HepG2 (cell line): ENCODE results near the gene LRSAM1. TPM values are rescaled to one million over a fixed set of nuclear protein-coding genes. Genes with fewer than 3 reads are reported as not detected.

Source experiments
- CBX5 ChIP-seq: sonication (generic); formaldehyde crosslinking; IDR thresholded peaks from 2 replicates; pipeline ENCODE4 v1.4.0; 2020; ENCODE audit warnings: missing genetic modification reagents, borderline replicate concordance
- HOXD1 ChIP-seq: sonication (generic); formaldehyde crosslinking; IDR thresholded peaks from 2 replicates; pipeline ENCODE4 v1.5.0; 2020; ENCODE audit warnings: missing genetic modification reagents
- JUNB ChIP-seq: sonication (generic); formaldehyde crosslinking; IDR thresholded peaks from 2 replicates; pipeline ENCODE4 v1.8.0; 2022; ENCODE audit warnings: missing genetic modification reagents, mild to moderate bottlenecking, borderline replicate concordance
- MEF2D ChIP-seq: sonication (generic); formaldehyde crosslinking; IDR thresholded peaks from 2 replicates; pipeline ENCODE4 v1.5.1; 2020; ENCODE audit warnings: mild to moderate bottlenecking, missing genetic modification reagents
- PAXIP1 ChIP-seq: sonication (generic); formaldehyde crosslinking; conservative IDR thresholded peaks from 2 replicates; pipeline ENCODE4 v1.4.0; 2020; ENCODE audit warnings: mild to moderate bottlenecking, missing genetic modification reagents, moderate library complexity
- RBAK ChIP-seq: sonication (generic); formaldehyde crosslinking; IDR thresholded peaks from 2 replicates; pipeline ENCODE4 v1.5.1; 2020; ENCODE audit warnings: mild to moderate bottlenecking, missing genetic modification reagents
- RFX3 ChIP-seq: IDR thresholded peaks from 2 replicates; pipeline ENCODE4 v1.6.1; 2016; ENCODE audit warnings: missing biosample characterization, missing genetic modification reagents
- USF2 ChIP-seq, 2 experiments: sonication (generic) in 1 of 2; formaldehyde crosslinking in 1 of 2; IDR thresholded peaks; 2 replicates each; pipeline versions ENCODE4 v1.5.1 to v1.6.1; 2011 to 2020; ENCODE audit warnings: borderline replicate concordance in 1 of 2, low read depth in 1 of 2, low read length in 1 of 2, mild to moderate bottlenecking in 1 of 2, missing genetic modification reagents in 1 of 2, moderate library complexity in 1 of 2
- WIZ ChIP-seq: sonication (generic); formaldehyde crosslinking; IDR thresholded peaks from 2 replicates; pipeline ENCODE4 v1.5.1; 2020; ENCODE audit warnings: mild to moderate bottlenecking, missing genetic modification reagents
- ZBTB26 ChIP-seq: IDR thresholded peaks from 2 replicates; pipeline ENCODE4 v1.6.1; 2016; ENCODE audit warnings: missing compliant biosample characterization, missing genetic modification reagents, borderline replicate concordance
- ZNF17 ChIP-seq: sonication (generic); formaldehyde crosslinking; IDR thresholded peaks from 2 replicates; pipeline ENCODE4 v1.5.0; 2020; ENCODE audit warnings: mild to moderate bottlenecking, missing genetic modification reagents
- ZNF235 ChIP-seq: sonication (generic); formaldehyde crosslinking; IDR thresholded peaks from 2 replicates; pipeline ENCODE4 v1.8.1; 2023; ENCODE audit warnings: mild to moderate bottlenecking, missing genetic modification reagents, borderline replicate concordance
- ZNF281 ChIP-seq: sonication (generic); formaldehyde crosslinking; IDR thresholded peaks from 2 replicates; pipeline ENCODE4 v1.4.0; 2020; ENCODE audit warnings: missing genetic modification reagents, borderline replicate concordance
- ZNF317 ChIP-seq: sonication (generic); formaldehyde crosslinking; IDR thresholded peaks from 2 replicates; pipeline ENCODE4 v1.5.0; 2020; ENCODE audit warnings: mild to moderate bottlenecking, missing genetic modification reagents
- ZNF44 ChIP-seq: sonication (generic); formaldehyde crosslinking; IDR thresholded peaks from 2 replicates; pipeline ENCODE4 v1.5.1; 2020; ENCODE audit warnings: mild to moderate bottlenecking, missing genetic modification reagents
- ZNF496 ChIP-seq: sonication (generic); formaldehyde crosslinking; IDR thresholded peaks from 2 replicates; pipeline ENCODE4 v1.8.1; 2023; ENCODE audit warnings: mild to moderate bottlenecking, moderate library complexity, missing genetic modification reagents; ENCODE audit not compliant: insufficient replicate concordance
- ZNF549 ChIP-seq: sonication (generic); formaldehyde crosslinking; IDR thresholded peaks from 2 replicates; pipeline ENCODE4 v1.5.0; 2020; ENCODE audit warnings: missing genetic modification reagents
- polyA plus RNA-seq, 8 experiments: library from polyadenylated mRNA; depleted of rRNA in 3 of 8; stranded (reverse) in 7 of 8; unstranded in 1 of 8; fragments of >200 nt; fragmentation: Illumina TruSeq in 4 of 8; extraction: Trizol in 4 of 8; gene quantifications; 2 replicates each; pipeline versions ENCODE4 v1.2.1 to v1.2.3, GENCODE V29; 2011 to 2016; ENCODE audit warnings: low read depth in 4 of 8, missing spikeins in 1 of 8, mixed read lengths in 1 of 8; ENCODE audit not compliant: insufficient read depth in 1 of 8
- total RNA-seq, 5 experiments: library from RNA; depleted of rRNA; stranded (reverse); fragments of >200 nt; fragmentation: Illumina TruSeq; extraction: Trizol; gene quantifications; 2 replicates each; pipeline ENCODE4 v1.2.3, GENCODE V29; 2016; ENCODE audit warnings: low read depth in 1 of 5

LRSAM1 gene
- total and polyA plus RNA-seq, 2 of the 13 experiments (the other 11 are each of a cell fraction or from before 2014, with no cell fraction given), result 8.7 to 10.2 TPM

- TF ChIP-seq USF2 (IDR thresholded peaks at IDR 0.05; ENCODE audit: low read depth, low read length) (no peak; the same call in 1 of the 2 replicates), USF2 (CRISPR knock-in tag; IDR thresholded peaks at IDR 0.05; ENCODE audit: borderline replicate concordance) (no peak), ZNF549 (no peak), HOXD1 (CRISPR knock-in tag) (peak; percentile 68; the same call in 1 of the 2 replicates), ZNF281 (peak; percentile 9; the same call in 1 of the 2 replicates), ZNF235 (CRISPR knock-in tag) (no peak), JUNB (CRISPR knock-in tag) (no peak), CBX5 (no peak), ZBTB26 (CRISPR knock-in tag) (peak; percentile 54; the same call in 1 of the 2 replicates), WIZ (no peak), RFX3 (CRISPR knock-in tag) (no peak), ZNF317 (CRISPR knock-in tag) (peak; percentile 16; the same call in 1 of the 2 replicates), MEF2D (CRISPR knock-in tag) (no peak), PAXIP1 (CRISPR knock-in tag) (no peak; the same call in 1 of the 2 replicates), ZNF44 (no peak), ZNF17 (CRISPR knock-in tag) (no peak), RBAK (no peak), ZNF496 (CRISPR knock-in tag) (no peak)
Observed at GRCh38 chr9:127423934-127424675, 27.2 kb upstream of the LRSAM1 start, which contains the start of gene ZNF79 (continued).
